AML-193 (cell line): ENCODE measurements around the gene HMCN2.
"Not testable (repeated sequence)": the region's sequence is repeated elsewhere in the genome, so short reads cannot be mapped to it uniquely, and the experiment has no call there.

ENCODE experiments used
- DNase-seq, 2 experiments: peaks; one replicate each; lab custom pipeline; 2025; lab: John Stamatoyannopoulos, UW

Gene HMCN2

GRCh38 chr9:130239363-130239695 is 26.2 kb upstream of the HMCN2 start:
- no peak for DNase-seq

DNA sequence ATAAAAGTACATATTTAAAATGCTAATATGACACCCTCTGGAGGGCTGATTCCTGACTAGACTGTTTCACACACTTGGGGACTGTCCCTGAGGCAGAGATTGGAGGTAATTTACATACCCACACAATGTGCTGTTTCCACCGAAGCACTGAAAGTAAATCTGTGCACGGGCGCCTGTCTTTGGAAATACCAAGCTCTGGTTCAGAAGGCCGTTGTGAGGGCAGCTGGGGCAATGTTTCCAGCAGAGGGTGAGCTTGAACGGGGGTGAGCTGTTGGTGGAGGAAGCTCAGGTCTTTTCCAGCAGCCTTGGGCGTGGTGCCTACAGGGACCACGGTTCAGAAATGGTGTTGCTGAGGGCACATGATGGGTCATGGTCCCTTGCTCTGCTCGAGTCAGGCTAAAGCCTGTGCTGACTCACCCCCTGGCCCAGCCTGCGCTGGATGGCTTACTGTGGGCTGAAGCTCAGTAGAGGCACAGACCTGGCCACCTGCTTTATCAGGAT is 25.8 kb upstream of the HMCN2 start:
- DNase-seq, result no peak

GRCh38 chr9:130240410-130241197 is 25.0 kb upstream of the HMCN2 start:
- peak; percentile 55 to 56 for DNase-seq

- DNase-seq, result no peak
These were observed 24.4 kb upstream of the HMCN2 start for GRCh38 chr9:130241198-130241535.

DNA sequence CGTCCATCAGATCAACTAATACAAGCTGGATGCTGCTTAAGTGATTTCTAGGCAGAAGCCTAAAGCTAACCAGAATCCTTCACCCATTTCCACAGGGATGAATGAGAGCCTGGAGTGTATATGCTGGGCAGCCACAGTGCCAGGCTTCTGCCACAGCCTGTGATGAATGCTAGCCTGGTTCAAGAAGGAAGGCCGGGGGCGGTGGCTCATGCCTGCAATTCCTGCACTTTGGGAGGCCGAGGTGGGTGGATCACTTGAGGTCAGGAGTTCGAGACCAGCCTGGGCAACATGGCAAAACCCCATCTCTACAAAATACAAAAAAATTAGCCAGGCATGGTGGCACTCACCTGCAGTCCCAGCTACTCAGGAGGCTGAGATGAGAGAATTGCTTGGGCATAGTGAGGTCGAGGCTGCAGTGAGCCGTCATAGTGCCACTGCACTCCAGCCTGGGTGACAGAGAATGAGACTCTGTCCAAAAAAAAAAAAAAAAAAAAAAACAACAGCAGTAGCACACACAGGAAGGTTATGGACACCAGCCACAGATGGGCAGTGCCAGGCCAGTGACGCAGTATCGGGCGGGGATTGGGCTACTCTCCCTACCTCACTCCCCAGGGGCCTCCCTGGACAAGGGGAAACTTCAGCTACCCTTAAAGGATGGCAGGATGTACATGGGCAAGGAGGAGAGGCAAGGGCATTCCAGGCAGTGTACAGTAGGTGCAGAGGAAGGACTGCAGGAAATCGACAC is 23.1 kb upstream of the HMCN2 start:
- no peak for DNase-seq

GRCh38 chr9:130243015-130243881 is 22.3 kb upstream of the HMCN2 start:
- peak; percentile 8 to 28 for DNase-seq

DNA sequence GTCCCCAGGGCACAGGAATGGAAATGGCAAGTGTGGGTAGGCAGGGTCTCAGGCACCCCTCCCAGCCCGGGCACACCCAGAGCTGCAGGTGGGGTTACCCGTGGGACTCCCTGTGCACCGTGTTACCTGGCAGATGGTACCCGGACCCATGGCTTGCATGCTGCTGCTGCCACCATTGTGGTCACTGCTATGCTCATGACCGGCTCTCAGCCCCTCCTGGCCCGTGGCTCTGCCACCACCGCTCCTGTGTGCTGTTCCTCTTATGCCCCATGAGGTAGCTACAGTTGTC is 21.7 kb upstream of the HMCN2 start:
- DNase-seq, result no peak

- no peak for DNase-seq
These were observed 20.9 kb upstream of the HMCN2 start for GRCh38 chr9:130244548-130245165.

DNA sequence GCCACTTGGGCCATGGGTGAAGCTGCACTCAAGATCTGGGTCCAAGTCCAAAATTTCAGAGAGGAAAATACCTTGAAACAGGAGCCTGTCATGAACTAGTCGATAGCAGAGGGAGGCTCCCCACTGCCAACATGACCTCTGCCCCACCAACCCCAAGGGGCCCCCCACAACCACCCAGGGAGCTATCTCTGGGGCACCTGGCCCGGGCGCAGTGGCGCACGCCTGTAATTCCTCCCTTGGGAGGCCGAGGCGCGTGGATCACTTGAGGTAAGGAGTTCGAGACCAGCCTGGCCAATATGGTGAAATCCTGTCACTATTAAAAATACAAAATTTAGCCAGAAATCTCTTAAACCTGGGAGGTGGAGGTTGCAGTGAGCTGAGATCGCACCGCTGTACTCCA is 20.1 kb upstream of the HMCN2 start:
- DNase-seq, result no peak

- no peak for DNase-seq
These were observed 19.4 kb upstream of the HMCN2 start for GRCh38 chr9:130246126-130246525.

GRCh38 chr9:130254747-130255630 is 10.6 kb upstream of the HMCN2 start:
- no peak for DNase-seq

DNA sequence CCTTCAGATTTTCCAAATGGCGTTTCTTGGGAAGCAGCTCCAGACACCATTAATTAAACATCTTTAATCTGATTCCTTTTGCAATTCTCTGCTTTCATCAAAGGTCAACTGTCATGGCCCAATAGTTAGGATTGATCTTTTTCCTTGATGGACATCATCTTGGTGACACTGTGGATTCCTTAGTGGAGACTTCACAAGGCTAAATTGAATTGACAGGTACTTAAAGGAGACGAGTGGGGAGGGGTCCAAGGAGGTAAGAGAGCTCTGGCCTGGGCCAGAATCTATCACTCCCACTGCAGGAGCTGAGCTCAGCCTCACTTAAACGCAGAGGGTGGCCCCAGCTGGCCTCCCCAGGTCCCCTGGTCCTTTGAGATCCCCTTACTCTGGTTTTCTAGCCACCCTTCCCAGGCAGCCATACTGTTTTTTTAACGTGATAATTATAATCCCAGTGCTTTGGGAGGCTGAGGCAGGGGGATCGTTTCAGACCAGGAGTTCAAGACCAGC is 9.9 kb upstream of the HMCN2 start:
- DNase-seq, result no peak

- no peak for DNase-seq
These were observed 8.9 kb upstream of the HMCN2 start for GRCh38 chr9:130256644-130257043.

DNA sequence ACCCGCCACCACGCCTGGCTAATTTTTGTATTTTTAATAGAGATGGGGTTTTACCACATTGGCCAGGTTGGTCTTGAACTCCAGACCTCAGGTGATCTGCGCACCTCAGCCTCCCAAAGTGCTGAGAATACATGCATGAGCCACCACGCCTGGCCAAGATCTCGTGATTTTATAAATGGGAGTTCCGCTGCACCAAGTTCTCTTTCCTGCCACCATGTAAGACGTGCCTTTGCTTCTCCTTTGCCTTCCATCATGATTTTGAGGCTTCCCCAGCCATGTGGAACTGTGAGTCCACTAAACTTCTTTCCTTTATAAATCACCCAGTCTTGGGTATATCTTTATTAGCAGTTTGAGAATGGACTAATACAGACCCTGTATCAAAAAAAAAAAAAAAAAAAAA is 7.4 kb upstream of the HMCN2 start:
- not testable (repeated sequence) for DNase-seq

DNA sequence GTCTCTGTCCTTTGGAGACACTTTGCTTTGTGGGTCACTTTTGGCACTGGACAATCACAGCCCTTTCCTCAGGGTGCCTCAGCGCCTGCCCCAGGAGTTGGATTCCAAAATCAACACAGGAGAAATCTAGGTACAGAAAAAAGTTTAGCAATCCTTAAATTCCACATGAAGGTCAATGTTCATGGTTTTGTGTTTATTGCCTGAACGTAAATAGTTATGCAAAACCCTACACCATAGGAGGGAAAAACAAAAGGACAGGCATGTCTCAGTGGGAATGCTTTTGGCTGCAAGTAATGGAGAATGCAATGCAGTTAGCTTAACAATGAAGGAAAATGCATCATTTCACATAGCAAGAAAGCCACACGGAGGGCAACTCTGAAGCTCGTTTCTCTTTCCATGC is 6.5 kb upstream of the HMCN2 start:
- no peak for DNase-seq

DNA sequence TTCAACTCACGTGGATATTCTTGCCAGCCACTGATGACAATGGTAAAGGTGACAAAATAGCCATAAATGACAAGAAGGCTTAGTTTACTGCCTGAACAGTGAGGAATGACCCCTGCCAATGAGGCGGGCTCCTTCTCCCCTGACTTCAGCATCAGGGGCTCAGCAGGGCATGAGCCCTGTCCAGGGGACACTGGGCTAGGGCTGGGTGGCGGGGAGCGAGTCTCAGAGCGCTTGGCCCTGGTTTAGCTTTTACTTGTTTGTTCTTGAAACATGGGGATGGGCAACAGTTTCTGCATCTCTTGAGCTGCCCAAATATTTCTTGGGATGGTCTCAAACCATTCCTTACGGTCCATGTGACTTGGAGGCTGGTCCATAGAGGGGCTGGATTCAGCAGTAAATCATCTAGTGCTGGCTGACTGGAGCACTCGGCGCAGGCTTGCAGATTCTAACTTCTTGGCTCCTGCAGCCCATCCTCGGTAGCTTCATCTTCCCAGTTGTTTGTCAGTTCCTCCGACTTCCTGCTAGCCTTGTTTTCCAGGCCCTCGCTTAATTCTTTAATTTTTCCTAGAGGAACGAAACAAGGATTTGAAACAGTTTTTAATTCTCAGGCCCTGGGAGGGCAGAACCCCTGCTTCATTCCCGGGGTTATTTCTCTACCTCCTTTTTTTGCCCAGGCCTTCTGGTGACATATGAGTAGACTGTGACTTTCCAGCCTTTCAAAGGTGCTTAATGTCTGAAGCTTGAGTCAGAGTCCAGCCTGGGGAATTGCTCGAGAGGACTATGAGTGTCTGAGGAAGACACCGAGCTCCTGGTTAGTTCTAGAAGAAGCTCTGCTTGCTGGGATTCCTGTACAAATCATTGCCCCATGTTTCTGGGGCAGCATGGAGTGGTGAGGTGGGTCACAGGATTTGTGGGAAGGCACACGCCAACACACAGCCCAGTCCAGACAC is 4.5 kb upstream of the HMCN2 start:
- no peak for DNase-seq

GRCh38 chr9:130262061-130262745 is 3.4 kb upstream of the HMCN2 start:
- DNase-seq, result no peak

GRCh38 chr9:130262771-130263170 is 2.8 kb upstream of the HMCN2 start:
- no peak for DNase-seq
